Limb (tissue), 2 donors: ENCODE measurements around the gene MECR.
"Not testable (repeated sequence)": the region's sequence is repeated elsewhere in the genome, so short reads cannot be mapped to it uniquely, and the experiment has no call there.

Experiments
- DNase-seq, 2 donors: peaks; one replicate each; pipeline ENCODE4 v3.0.0-alpha.2; 2016; ENCODE audit errors: extremely low spot score in 2 of 2

Gene MECR

DNA sequence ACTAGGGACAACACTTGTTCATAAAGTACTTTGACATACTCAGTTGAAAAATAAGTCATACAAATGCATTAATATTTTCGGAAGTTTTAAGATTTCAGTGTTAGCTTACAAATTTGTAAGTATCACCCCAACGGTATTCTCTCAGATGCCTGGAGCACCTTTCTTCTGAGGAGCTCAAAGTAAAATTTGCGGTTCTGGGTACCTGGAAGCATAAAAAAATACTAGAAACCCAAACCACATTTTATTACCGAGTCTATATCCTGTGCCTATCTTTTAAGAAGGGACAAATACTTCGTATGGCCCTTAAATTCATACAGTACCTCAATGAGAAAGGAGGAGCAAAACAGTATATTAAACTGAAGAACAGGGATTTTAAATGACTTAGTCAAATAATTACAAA is 59.2 kb downstream of the MECR start:
- DNase-seq: no peak

DNA sequence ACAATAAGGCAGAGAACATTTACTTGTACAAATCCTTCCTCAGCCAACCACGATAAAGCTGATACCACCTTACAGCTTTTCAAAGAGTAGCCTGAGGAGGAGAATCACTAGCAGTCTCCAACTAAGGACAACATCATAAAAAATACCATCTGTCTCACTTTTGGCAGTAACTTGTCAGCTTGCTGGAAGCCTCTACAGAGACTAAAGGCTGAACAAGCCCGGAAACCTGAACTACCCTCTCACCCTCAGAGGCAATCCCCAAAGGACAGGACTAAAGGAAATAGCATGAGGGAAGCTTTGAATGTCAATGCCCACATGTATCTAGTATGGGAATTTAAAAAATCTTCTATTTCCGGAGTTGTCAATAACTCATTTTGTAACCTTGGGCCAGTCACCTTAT is 59.6 kb downstream of the MECR start:
- no peak for DNase-seq

GRCh38 chr1:29169976-29170375 is 60.8 kb downstream of the MECR start:
- no peak for DNase-seq

GRCh38 chr1:29167904-29168303 is 62.8 kb downstream of the MECR start:
- DNase-seq: no peak

DNA sequence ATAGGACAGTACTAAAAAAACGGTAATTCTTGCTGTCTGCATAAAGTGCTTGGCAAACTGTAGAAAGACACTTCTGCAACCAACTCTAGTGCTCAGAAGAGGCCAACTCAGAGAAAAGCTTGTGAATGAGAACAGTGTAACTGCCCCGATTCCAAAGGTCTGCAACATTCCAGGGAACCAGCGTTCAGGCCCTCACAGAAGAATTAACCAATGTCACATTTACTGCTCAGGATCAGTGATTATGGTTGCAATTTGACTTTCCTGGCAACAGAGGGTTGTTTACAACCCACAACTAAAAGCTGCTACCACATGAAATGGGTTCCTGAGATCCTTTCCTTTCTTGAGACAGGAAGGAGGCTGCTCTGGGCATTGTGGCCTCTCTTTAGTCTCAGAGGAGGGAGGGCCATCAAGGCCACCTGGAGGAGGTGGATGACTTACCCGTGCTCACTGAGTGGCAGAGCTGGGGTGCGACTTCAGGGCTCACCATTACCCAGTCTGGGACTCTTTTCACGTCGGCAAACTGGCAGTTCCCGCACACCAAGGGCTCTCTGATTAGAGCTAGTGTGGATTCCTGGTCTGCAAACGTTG is 64.3 kb downstream of the MECR start:
- DNase-seq: no peak

- DNase-seq: no peak
Observed at GRCh38 chr1:29164588-29164987, 66.1 kb downstream of the MECR start.

DNA sequence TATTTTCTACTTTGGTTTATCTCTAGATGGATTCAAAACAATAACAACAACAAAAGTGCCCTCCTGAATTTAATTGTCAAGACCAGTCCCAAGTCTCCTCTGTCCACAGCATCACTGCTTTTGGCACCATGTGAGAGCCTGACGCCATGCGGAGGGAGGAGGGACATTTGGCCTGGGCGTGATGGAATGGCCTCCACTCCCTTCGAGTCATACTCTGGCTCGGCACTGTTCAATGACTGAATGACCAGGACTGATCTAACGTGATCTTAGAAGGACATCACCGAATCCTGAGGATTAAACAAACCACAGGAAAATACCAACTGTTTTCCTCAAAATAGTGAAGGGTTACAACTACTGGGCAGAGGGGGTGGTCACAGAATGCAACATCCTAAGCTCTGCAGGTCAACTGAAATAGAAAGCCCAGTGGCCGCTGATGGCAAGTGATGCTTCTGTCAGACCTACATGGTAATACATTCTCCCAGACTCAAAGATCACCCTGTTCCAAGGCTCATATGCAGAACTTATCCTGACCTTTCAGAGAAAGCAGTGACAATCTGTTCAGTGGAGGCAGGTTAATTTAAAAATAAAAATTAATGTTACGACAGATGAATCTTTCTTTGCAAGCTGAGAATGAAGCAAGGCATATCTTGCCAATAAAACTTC is 68.1 kb downstream of the MECR start:
- no peak for DNase-seq

GRCh38 chr1:29162025-29162424 is 68.7 kb downstream of the MECR start:
- no peak for DNase-seq

GRCh38 chr1:29159773-29160172 is 71.0 kb downstream of the MECR start:
- no peak for DNase-seq

DNA sequence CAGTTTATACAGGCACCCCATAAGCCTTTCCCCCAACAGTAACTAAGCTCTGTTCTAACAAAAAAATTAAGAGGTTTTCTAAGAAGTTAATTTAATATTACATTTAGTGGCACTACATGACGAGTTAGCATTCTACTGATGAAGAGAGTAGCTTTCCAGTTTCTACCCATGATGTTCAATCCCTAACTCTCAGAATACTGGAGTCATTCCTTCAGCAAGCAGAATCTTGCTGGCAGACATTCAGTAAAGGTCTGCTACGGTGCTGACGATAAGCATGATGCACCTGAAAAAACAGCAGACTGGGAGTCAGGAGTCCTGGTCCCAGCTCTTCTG is 73.5 kb downstream of the MECR start:
- no peak for DNase-seq

DNA sequence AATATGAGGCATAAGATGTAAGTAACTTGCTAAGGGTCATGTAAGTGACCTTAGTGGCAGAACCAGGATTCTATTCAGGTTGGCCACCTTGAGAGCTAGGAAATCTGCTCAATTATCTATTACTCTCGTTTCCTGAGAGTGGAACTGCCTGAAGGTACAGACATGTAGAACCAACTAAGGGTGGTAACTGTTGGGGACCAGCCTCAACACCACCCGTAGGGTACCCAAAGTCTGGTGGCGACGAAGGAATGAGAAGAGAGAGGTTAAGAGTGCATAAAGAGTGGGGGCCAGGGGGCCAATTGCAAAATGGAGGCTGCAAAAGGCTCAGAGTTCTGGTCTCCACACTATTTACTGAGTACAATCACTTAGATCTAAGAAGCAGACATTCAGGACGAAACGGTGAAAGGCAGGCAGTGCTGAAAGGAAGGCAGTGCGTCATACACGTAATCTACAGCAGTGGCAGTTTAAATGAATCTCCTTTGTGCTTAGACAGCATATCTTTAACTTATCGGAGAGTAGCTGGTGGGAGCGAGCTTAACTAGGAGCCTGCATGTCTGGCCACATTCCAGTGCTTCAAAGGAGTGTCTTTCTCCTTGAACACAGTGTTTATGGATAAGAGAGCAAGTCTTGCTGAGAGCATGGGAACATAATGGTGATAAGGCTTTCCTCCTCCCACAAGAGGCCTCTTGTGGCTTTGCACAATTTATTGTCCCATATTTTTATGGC is 74.0 kb downstream of the MECR start:
- no peak for DNase-seq

- no peak for DNase-seq
Observed at GRCh38 chr1:29152046-29152805, 78.5 kb downstream of the MECR start.

DNA sequence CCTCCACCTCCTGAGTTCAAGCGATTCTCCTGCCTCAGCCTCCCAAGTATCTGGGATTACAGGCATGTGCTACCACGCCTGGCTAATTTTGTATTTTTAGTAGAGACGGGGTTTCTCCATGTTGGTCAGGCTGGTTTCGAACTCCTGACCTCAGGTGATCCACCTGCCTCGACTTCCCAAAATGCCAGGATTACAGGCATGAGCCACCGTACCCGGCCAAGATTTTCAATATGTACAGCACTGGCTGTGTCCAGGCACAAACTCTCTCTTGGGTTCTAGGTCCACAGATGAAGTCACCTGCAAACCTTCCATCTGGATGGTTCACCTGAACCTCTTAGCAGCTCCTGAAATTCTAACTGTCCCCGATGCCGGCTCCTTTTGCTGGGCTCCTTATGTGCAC is 80.4 kb downstream of the MECR start:
- not testable (repeated sequence) for DNase-seq

- no peak for DNase-seq
Observed at GRCh38 chr1:29148656-29149491, 81.9 kb downstream of the MECR start.

GRCh38 chr1:29145739-29146437 is 84.8 kb downstream of the MECR start:
- no peak for DNase-seq

GRCh38 chr1:29144178-29144577 is 86.6 kb downstream of the MECR start:
- no peak for DNase-seq

- DNase-seq: no peak
Observed at GRCh38 chr1:29142714-29143113, 88.0 kb downstream of the MECR start.
